WI38 (cell line): ENCODE results near the gene FAM241A.

Source experiments
- H3K4me3 ChIP-seq: 2 replicates; pipeline ENCODE4 v1.5.1; 2011; ENCODE audit warnings: low read depth, mild to moderate bottlenecking, control low read depth, low read length
- CTCF ChIP-seq: IDR thresholded peaks from 2 replicates; pipeline ENCODE4 v1.5.1; 2012; ENCODE audit warnings: low read depth, mild to moderate bottlenecking, control low read depth, low read length

FAM241A gene

GRCh38 chr4:112185740-112186670, 40.8 kb downstream of the FAM241A start:
- H3K4me3 ChIP-seq: no peak overlapping the region
- no peak for TF ChIP-seq CTCF

- TF ChIP-seq CTCF: no peak; the same call in 1 of the 2 replicates
These were observed 44.5 kb downstream of the FAM241A start for GRCh38 chr4:112189754-112190153.

GRCh38 chr4:112190684-112191083, 45.4 kb downstream of the FAM241A start:
- H3K4me3 ChIP-seq: no peak overlapping the region
- TF ChIP-seq CTCF: no peak

More at GRCh38 chr4:112189754-112190153, 44.5 kb downstream of the FAM241A start:
- no peak overlapping the region for H3K4me3 ChIP-seq

DNA sequence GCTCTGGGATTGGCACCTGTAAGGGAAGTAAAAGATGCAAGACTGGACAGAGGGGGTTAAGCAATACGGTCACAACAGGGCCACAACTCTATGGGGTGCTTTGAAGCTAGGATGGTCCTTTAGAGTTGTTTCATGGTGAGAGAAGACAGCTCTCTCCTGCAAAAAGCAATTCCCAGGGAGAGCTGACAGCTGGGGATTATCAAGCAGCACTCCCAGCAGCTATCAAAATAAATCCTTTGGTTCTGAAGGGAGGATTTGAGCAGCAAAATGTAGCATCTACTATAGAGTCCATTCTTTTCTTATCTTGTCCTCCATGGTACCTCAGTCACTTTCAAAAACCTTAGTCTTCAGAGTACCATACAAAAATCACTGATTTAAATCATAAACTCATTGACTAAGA, 51.2 kb downstream of the FAM241A start:
- TF ChIP-seq CTCF: no peak
- H3K4me3 ChIP-seq: no peak overlapping the region

DNA sequence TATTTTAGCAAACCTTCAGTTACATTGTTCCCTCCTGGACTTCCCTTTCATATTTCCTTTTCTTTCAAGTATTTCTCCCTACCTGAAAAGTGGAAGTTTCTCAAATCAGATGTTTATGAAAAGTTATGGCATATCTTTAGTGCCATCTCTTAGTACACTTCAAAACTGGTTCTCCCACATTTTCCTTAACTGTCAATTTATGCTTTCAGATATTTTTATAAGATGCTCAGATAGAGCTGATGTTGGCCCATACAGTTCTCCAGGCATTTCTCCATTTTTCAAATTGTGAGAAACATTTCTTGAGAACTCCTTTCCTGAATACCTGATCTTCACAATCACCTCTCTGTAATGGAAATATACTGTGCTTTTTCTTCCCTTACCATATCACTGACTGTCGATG, 53.8 kb downstream of the FAM241A start:
- no peak overlapping the region for H3K4me3 ChIP-seq
- TF ChIP-seq CTCF: no peak

DNA sequence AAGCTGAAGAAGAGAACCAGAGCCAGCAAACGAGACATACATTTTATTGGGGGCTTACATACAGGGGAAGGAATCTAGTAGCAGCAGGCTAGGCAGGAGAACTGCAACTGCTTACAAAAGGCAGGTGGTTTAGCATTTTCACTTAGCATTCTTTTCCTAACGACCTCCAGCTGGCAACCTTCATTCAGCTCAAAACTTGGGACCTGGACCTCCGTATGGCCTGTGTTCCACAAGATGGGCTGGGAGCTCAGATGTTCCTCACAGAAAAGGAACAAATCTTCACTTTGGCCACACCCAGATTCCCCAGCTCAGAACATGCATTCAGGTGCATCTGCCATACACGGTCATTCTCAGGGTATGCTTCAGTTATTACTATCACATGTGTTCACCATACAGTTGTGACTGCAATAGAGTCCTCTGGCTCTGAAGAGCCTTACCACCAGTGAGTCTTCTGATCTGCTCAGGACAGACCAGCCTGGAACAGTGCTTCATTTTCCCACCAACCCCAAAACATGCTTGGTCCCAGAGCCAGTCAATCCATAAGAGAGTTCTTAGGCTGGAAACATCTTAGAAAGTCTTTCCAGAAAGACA, 56.8 kb downstream of the FAM241A start:
- no peak for TF ChIP-seq CTCF
- H3K4me3 ChIP-seq: no peak overlapping the region

DNA sequence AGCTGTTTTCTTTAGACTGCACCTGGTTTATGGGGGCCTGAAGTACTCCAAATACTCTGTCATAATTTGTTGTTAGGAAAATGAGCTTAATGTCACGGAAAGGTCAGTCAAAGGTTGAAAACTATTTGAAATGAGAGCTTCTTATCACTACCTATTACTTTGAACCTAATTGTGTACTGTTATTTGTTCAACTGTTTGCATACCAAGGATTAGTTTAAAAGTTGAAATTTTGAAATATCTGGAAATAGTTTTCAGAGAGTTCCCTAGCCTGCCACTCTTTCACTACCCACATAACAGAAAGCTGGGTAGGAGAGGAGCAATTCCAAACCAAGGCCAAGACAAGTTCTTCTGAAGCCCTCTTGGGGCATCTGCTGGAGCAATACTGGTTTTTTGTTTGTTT, 58.3 kb downstream of the FAM241A start:
- no peak for TF ChIP-seq CTCF
- H3K4me3 ChIP-seq: no peak overlapping the region
